ENCODE results near the gene MICAL2. TPM values are rescaled to one million over a fixed set of nuclear protein-coding genes. Genes with fewer than 3 reads are reported as not detected.

The MICAL2 gene
- total RNA-seq, 1 experiment from 2014 or later = 37.4 TPM

DNA sequence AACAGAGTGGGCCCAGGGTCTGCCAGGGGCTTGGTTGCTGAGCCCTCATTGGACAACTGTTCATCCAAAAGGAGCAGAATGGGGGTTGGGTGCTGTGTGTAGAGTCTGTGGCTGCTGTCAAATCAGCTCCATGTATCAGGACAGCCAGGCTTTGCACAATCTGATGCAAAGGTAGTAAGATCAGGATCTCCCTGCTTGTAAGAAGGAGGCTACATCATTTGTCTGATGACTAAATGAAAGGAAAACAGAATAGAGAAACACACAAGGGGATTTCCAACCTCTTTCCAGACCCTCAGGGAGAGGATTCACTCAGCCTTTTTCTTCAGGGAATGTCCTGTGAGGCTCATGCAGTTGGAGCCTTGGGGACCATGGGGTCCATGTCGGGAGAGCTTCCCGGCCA lies 7.2 kb downstream of the MICAL2 start:
- H3K9me3 ChIP-seq (ENCODE audit: control insufficient read depth in 1 of 2, insufficient read depth in 1 of 2, low read depth in 1 of 2, low read length in 2 of 2) = no peaks in the 10 kb centered on the region
- no peak overlapping the region for H3K9ac ChIP-seq (ENCODE audit: low read length)
- no peaks in the 10 kb centered on the region for H3K27me3 ChIP-seq (ENCODE audit: insufficient read depth, low read length)
- no peak overlapping the region for H3K4me3 ChIP-seq (replicated peaks in 1 of 2; ENCODE audit: low read depth in 1 of 2, low read length in 2 of 2)
- BruUV-seq (replicated peaks) = no TSS peak
- no peak overlapping the region for H3K27ac ChIP-seq (ENCODE audit: low read depth, low read length)
- H3K79me2 ChIP-seq (ENCODE audit: insufficient read depth, low read length) = peaks cover 11% of the 10 kb centered on the region; the same call in 1 of the 2 replicates
- peaks cover 14 to 31% of the 10 kb centered on the region in 2 experiments for H3K4me1 ChIP-seq (ENCODE audit: control insufficient read depth in 1 of 2, insufficient read depth in 2 of 2, low read length in 2 of 2)
- ATAC-seq = no peak
- DNase-seq (ENCODE audit: low read depth, low spot score) = no peak
- no peaks in the 10 kb centered on the region for H3K9me2 ChIP-seq (ENCODE audit: insufficient read depth)
- no peaks in the 10 kb centered on the region for H3K36me3 ChIP-seq (ENCODE audit: control insufficient read depth in 1 of 2, insufficient read depth in 2 of 2, low read length in 2 of 2)
- CTCF ChIA-PET = no interaction called here
- RAD21 ChIA-PET (ENCODE audit: low non-redundant PET in 1 of 2, low total read pairs in 2 of 2, uncharacterized antibody in 2 of 2, unreplicated experiment in 2 of 2) = no interaction called here
- H2AFZ ChIP-seq (ENCODE audit: low read depth, low read length, poor library complexity, severe bottlenecking) = no peak overlapping the region
- intact Hi-C loops (cut with micrococcal nuclease) = no loop called here
- no peaks in the 10 kb centered on the region for H4K20me1 ChIP-seq (ENCODE audit: insufficient read depth)
- no peak overlapping the region for H3K4me2 ChIP-seq (ENCODE audit: low read length)
- POLR2A ChIA-PET = no interaction called here
- TF ChIP-seq JUND (IDR thresholded peaks at IDR 0.05) (no peak), YY1 (IDR thresholded peaks at IDR 0.05; ENCODE audit: extremely low read depth, insufficient replicate concordance, low read depth, low read length) (no peak), SRF (IDR thresholded peaks at IDR 0.05; ENCODE audit: low read depth) (no peak), CEBPB (IDR thresholded peaks at IDR 0.05; ENCODE audit: low read depth) (no peak), SIN3A (IDR thresholded peaks at IDR 0.05; ENCODE audit: low read depth) (no peak), CBX3 (IDR thresholded peaks at IDR 0.05; ENCODE audit: low read depth) (no peak), POLR2AphosphoS5 (IDR thresholded peaks at IDR 0.05; ENCODE audit: low read depth, low read length) (no peak), ZNF274 (IDR thresholded peaks at IDR 0.05; ENCODE audit: low read depth, low read length) (no peak), FOSL1 (IDR thresholded peaks at IDR 0.05; ENCODE audit: low read depth) (no peak)
- TF ChIP-seq, protein P1, sequence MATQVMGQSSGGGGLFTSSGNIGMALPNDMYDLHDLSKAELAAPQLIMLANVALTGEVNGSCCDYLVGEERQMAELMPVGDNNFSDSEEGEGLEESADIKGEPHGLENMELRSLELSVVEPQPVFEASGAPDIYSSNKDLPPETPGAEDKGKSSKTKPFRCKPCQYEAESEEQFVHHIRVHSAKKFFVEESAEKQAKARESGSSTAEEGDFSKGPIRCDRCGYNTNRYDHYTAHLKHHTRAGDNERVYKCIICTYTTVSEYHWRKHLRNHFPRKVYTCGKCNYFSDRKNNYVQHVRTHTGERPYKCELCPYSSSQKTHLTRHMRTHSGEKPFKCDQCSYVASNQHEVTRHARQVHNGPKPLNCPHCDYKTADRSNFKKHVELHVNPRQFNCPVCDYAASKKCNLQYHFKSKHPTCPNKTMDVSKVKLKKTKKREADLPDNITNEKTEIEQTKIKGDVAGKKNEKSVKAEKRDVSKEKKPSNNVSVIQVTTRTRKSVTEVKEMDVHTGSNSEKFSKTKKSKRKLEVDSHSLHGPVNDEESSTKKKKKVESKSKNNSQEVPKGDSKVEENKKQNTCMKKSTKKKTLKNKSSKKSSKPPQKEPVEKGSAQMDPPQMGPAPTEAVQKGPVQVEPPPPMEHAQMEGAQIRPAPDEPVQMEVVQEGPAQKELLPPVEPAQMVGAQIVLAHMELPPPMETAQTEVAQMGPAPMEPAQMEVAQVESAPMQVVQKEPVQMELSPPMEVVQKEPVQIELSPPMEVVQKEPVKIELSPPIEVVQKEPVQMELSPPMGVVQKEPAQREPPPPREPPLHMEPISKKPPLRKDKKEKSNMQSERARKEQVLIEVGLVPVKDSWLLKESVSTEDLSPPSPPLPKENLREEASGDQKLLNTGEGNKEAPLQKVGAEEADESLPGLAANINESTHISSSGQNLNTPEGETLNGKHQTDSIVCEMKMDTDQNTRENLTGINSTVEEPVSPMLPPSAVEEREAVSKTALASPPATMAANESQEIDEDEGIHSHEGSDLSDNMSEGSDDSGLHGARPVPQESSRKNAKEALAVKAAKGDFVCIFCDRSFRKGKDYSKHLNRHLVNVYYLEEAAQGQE (IDR thresholded peaks at IDR 0.05; ENCODE audit: low read depth) = no peak
- TF ChIP-seq, protein P2, sequence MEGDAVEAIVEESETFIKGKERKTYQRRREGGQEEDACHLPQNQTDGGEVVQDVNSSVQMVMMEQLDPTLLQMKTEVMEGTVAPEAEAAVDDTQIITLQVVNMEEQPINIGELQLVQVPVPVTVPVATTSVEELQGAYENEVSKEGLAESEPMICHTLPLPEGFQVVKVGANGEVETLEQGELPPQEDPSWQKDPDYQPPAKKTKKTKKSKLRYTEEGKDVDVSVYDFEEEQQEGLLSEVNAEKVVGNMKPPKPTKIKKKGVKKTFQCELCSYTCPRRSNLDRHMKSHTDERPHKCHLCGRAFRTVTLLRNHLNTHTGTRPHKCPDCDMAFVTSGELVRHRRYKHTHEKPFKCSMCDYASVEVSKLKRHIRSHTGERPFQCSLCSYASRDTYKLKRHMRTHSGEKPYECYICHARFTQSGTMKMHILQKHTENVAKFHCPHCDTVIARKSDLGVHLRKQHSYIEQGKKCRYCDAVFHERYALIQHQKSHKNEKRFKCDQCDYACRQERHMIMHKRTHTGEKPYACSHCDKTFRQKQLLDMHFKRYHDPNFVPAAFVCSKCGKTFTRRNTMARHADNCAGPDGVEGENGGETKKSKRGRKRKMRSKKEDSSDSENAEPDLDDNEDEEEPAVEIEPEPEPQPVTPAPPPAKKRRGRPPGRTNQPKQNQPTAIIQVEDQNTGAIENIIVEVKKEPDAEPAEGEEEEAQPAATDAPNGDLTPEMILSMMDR (IDR thresholded peaks at IDR 0.05 in 2 of 3, conservative IDR thresholded peaks at IDR 0.05 in 1 of 3; ENCODE audit: borderline replicate concordance in 1 of 3, insufficient read depth in 1 of 3, low read depth in 2 of 3, low read length in 2 of 3) = no peak

Data from HCT116 (cell line).